SK-N-MC (cell line): ENCODE data around the gene EMX2.

ENCODE experiments used
- EZH2 ChIP-seq: fragments of 200-600 bp; sonication (generic); IDR thresholded peaks from one replicate; pipeline ENCODE4 v1.6.1; 2017; ENCODE audit warnings: antibody characterized with exemption
- POLR2AphosphoS5 ChIP-seq: IDR thresholded peaks from 2 replicates; pipeline ENCODE4 v1.6.1; 2012; ENCODE audit warnings: mild to moderate bottlenecking, low read depth, low read length, borderline replicate concordance

DNA sequence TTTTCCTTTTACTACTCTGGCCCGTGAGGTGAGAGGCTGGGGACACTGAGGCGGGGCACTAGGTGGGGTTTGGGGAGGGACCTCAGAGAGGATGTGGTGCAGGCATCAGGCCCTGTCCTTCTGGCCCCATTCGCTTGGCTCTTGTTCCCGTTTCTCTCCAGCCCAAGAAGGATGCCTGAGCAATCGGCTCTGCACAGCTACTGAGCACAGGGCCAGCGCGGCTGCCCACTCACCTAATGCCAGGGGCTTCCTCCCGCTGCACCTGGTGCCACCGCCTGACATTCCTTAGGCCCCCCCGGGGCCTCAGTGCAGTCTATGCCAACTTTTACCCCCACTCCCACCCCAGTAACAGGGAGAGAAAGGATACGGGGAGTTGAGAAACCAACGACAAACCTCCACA, 12.5 kb downstream of the EMX2 start:
- TF ChIP-seq POLR2AphosphoS5, result no peak
- TF ChIP-seq EZH2, result no peak
